Hepatocyte (in vitro differentiated cells): ENCODE data around the gene EDEM3. TPM values are rescaled to one million over a fixed set of nuclear protein-coding genes. Genes with fewer than 3 reads are reported as not detected.

ENCODE experiments used
- DNase-seq: peaks from one replicate; pipeline ENCODE4 v3.0.0-alpha.2; 2016; ENCODE audit warnings: low spot score
- H2AFZ ChIP-seq: fragments of 200-600 bp; sonication (generic); 2 replicates; pipeline ENCODE4 v1.6.0; 2016; ENCODE audit warnings: antibody characterized with exemption, mild to moderate bottlenecking
- H3K27ac ChIP-seq: fragments of 200-600 bp; sonication (generic); 2 replicates; pipeline ENCODE4 v1.5.1; 2016; ENCODE audit warnings: mild to moderate bottlenecking
- H3K27me3 ChIP-seq: fragments of 200-600 bp; sonication (generic); 2 replicates; pipeline ENCODE4 v1.6.1; 2016
- H3K36me3 ChIP-seq: fragments of 200-600 bp; sonication (generic); replicated peaks from 2 replicates; pipeline ENCODE4 v1.5.1; 2016; ENCODE audit warnings: low read depth; ENCODE audit not compliant: insufficient read depth
- H3K4me1 ChIP-seq: fragments of 200-600 bp; sonication (generic); 2 replicates; pipeline ENCODE4 v1.5.1; 2016; ENCODE audit warnings: mild to moderate bottlenecking, moderate library complexity; ENCODE audit not compliant: insufficient read depth
- H3K4me2 ChIP-seq: fragments of 200-600 bp; sonication (generic); 2 replicates; pipeline ENCODE4 v1.6.0; 2016
- H3K4me3 ChIP-seq: fragments of 200-600 bp; sonication (generic); 2 replicates; pipeline ENCODE4 v1.5.1; 2016; ENCODE audit warnings: mild to moderate bottlenecking
- H3K79me2 ChIP-seq: fragments of 200-600 bp; sonication (generic); 2 replicates; pipeline ENCODE4 v1.6.0; 2017; ENCODE audit warnings: mild to moderate bottlenecking
- H3K9me2 ChIP-seq: fragments of 200-600 bp; sonication (generic); replicated peaks from 2 replicates; pipeline ENCODE4 v1.6.0; 2017; ENCODE audit warnings: mild to moderate bottlenecking; ENCODE audit not compliant: insufficient read depth
- H3K9me3 ChIP-seq: fragments of 200-600 bp; sonication (generic); 2 replicates; pipeline ENCODE4 v1.5.1; 2016; ENCODE audit warnings: low read depth, mild to moderate bottlenecking
- H4K20me1 ChIP-seq: fragments of 200-600 bp; sonication (generic); 2 replicates; pipeline ENCODE4 v1.6.0; 2016; ENCODE audit warnings: mild to moderate bottlenecking; ENCODE audit not compliant: insufficient read depth, poor library complexity, severe bottlenecking
- CTCF ChIP-seq: fragments of 200-600 bp; sonication (generic); IDR thresholded peaks from 2 replicates; pipeline ENCODE4 v1.5.1; 2016; ENCODE audit warnings: antibody characterized with exemption, mild to moderate bottlenecking; ENCODE audit not compliant: poor library complexity
- EZH2 ChIP-seq: fragments of 200-600 bp; sonication (generic); IDR thresholded peaks from 2 replicates; pipeline ENCODE4 v1.6.1; 2016; ENCODE audit warnings: antibody characterized with exemption, mild to moderate bottlenecking, borderline replicate concordance
- EZH2phosphoT487 ChIP-seq: fragments of 200-600 bp; sonication (generic); IDR thresholded peaks from one replicate; pipeline ENCODE4 v1.6.1; 2018; ENCODE audit warnings: antibody characterized with exemption, mild to moderate bottlenecking, low read depth, moderate library complexity; ENCODE audit not compliant: unreplicated experiment, severe bottlenecking
- WGBS: methylation state at CpG from one replicate; pipeline ENCODE4 v1.1.6; 2016; ENCODE audit warnings: low lambda C conversion rate; ENCODE audit errors: missing lambda C conversion rate; 5-methylcytosine and 5-hydroxymethylcytosine counted together
- polyA plus RNA-seq: library from polyadenylated mRNA; unstranded; fragments of >200 nt; fragmentation: Nextera tagmentation; extraction: Ambion mirVana; gene quantifications from 2 replicates; pipeline ENCODE4 v1.2.1, GENCODE V29; 2016
- total RNA-seq: library from RNA; depleted of rRNA; stranded (reverse); fragments of >200 nt; gene quantifications from 2 replicates; pipeline ENCODE4 v1.2.3, GENCODE V29; 2014

EDEM3 gene
- total and polyA plus RNA-seq, 2 experiments from 2014 or later, result 14.9 to 54.1 TPM

GRCh38 chr1:184793967-184794366, 39.3 kb upstream of the EDEM3 start:
- Histone ChIP-seq H3K9me2 (no peaks in the 10 kb centered on the region), H4K20me1 (no peaks in the 10 kb centered on the region), H3K4me2 (no peak overlapping the region), H3K9me3 (no peaks in the 10 kb centered on the region), H3K4me1 (peaks cover 18% of the 10 kb centered on the region), H3K27ac (no peak overlapping the region), H3K27me3 (no peaks in the 10 kb centered on the region), H3K4me3 (no peak overlapping the region), H2AFZ (no peak overlapping the region), H3K36me3 (no peaks in the 10 kb centered on the region), H3K79me2 (no peaks in the 10 kb centered on the region)
- 85% methylated on average over 3 of the region's 3 CpGs for WGBS
- no peak for DNase-seq
- TF ChIP-seq EZH2 (no peak), EZH2phosphoT487 (no peak), CTCF (no peak)

DNA sequence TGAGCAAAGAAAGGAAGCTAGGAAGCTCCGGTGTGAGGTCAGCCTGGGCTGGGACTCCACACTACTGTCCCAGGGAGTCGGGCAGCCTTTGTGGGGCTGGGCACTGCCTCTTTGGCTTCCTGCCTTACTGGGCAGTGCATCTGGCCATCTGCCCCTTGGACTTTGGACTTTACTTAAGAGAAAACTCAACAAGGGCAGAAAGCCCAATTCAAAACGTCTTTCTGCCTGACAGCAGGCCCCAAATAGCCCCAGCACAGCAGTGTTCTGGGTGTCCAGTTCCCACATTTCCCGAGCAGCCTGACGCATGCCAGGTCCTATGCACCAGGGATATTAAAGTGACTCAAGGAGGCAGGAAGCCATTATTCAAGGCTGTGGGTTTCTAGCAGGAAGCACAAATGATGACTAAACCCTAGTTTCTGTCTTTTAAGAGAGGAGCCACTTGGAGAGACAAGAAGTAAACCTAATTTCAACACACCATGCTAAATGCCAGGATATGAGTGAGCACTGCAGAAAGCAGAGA, 37.9 kb upstream of the EDEM3 start:
- Histone ChIP-seq H3K27me3 (no peaks in the 10 kb centered on the region), H3K79me2 (no peaks in the 10 kb centered on the region), H3K4me2 (peak overlapping the region; percentile 28), H3K27ac (peak overlapping the region; percentile 50), H3K9me3 (no peaks in the 10 kb centered on the region), H2AFZ (no peak overlapping the region), H4K20me1 (no peaks in the 10 kb centered on the region), H3K4me3 (no peak overlapping the region), H3K9me2 (no peaks in the 10 kb centered on the region), H3K4me1 (peaks cover 18% of the 10 kb centered on the region), H3K36me3 (no peaks in the 10 kb centered on the region)
- DNase-seq, result peak; percentile 57
- TF ChIP-seq EZH2phosphoT487 (no peak), CTCF (no peak), EZH2 (no peak)
- 40% methylated on average over 5 of the region's 5 CpGs for WGBS

DNA sequence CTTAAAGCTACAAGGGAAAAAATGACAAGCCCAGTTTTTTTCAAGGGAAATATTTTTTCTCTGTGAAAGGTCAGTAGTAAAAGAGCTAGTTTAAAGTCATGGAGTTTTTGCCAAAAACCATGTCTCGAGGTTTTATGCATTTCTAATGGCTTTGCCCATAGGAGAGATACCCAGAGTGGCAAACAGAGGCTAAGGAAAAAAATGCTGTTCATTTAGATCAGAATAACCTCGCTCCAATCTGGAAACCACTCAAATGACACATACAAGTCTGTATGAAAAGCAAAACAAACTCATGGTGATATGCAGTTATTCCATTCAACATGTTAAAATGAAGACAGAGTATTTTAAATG, 36.9 kb upstream of the EDEM3 start:
- H3K4me1 ChIP-seq, result peaks cover 18% of the 10 kb centered on the region

More for the DNA sequence above, 36.9 kb upstream of the EDEM3 start:
- Histone ChIP-seq H3K4me3 (no peak overlapping the region), H4K20me1 (no peaks in the 10 kb centered on the region), H3K9me3 (no peaks in the 10 kb centered on the region), H3K9me2 (no peaks in the 10 kb centered on the region), H3K36me3 (no peaks in the 10 kb centered on the region), H3K79me2 (no peaks in the 10 kb centered on the region), H3K27ac (peak overlapping the region; percentile 50), H3K4me2 (no peak overlapping the region), H3K27me3 (no peaks in the 10 kb centered on the region), H2AFZ (no peak overlapping the region)
- DNase-seq, result no peak
- TF ChIP-seq EZH2phosphoT487, result no peak
- no peak for TF ChIP-seq EZH2
- no peak for TF ChIP-seq CTCF
- WGBS, result 83% methylated on average over 2 of the region's 2 CpGs
